Measurements from ENCODE around the gene DNAJC21. TPM values are rescaled to one million over a fixed set of nuclear protein-coding genes. Genes with fewer than 3 reads are reported as not detected.

DNAJC21 gene
- total and polyA plus RNA-seq, 9 of the 15 experiments (the other 6 are each of a cell fraction or from before 2014, with no cell fraction given) = 26.6 to 105 (median 70.7) TPM

DNA sequence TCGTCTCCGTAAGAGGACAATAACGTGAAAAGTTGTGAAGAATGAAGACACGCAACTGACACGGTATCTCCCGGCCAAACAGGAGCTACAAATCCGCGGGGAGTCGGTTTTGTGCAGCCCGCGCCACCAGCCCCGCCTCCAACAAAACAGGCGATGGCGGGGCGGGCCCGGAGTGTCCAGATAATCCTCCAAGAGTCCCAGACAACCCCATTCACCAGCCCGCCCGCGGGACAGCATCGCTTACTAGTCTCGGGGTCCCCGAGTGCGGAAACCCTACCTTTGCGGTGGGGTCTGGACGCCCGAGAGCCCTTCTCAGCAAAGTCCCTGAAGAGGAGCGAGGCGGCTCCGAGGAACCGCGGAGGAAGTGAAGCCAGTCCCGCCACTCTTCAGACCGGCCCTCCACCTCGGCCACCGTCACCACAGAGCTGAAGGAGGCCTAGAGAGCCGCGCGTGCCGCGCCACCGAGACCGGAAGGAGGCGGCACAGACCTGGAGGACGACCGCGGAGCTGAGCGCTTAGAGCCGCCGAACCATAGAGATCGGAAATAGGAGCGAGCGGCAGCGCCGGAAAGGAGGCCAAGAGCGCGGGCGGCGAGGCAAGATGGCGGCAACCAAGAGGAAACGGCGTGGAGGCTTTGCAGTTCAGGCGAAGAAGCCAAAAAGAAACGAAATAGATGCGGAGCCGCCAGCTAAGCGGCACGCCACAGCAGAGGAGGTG, 14.1 kb upstream of the DNAJC21 start, which contains the start of the genes BRIX1 and RAD1 (continued):
- TF ChIP-seq PPARD (CRISPR knock-in tag; IDR thresholded peaks at IDR 0.05) (no peak), ZNF134 (CRISPR knock-in tag; conservative IDR thresholded peaks at IDR 0.05) (no peak), NBN (IDR thresholded peaks at IDR 0.05; ENCODE audit: low read depth) (peak; percentile 82; the same call in 1 of the 2 replicates), STAT6 (CRISPR knock-in tag; IDR thresholded peaks at IDR 0.05) (0 out of 2 replicates have a peak, but pooled peaks have one; percentile 25), KAT2B (IDR thresholded peaks at IDR 0.05; ENCODE audit: low read depth, low read length) (no peak), FOXA1 (IDR thresholded peaks at IDR 0.05; ENCODE audit: borderline replicate concordance) (no peak), SRSF3 (IDR thresholded peaks at IDR 0.05; ENCODE audit: insufficient read depth, low read length) (no peak), PHB2 (IDR thresholded peaks at IDR 0.05; ENCODE audit: low read depth) (no peak), ZFX (CRISPR knock-in tag; IDR thresholded peaks at IDR 0.05) (peak; percentile 87), ZSCAN29 (IDR thresholded peaks at IDR 0.05) (no peak), ZNF175 (CRISPR knock-in tag; IDR thresholded peaks at IDR 0.05; ENCODE audit: low read depth) (no peak), CBFB (CRISPR knock-in tag; IDR thresholded peaks at IDR 0.05) (peak; percentile 90), POLR3A (IDR thresholded peaks at IDR 0.05; ENCODE audit: borderline replicate concordance, extremely low read depth, insufficient read depth, insufficient read length) (no peak), NR3C1 (CRISPR knock-in tag; IDR thresholded peaks at IDR 0.05) (no peak), JUN (IDR thresholded peaks at IDR 0.05; ENCODE audit: borderline replicate concordance, low read depth, low read length) (peak; percentile 56; the same call in 1 of the 2 replicates), JUN (CRISPR knock-in tag; IDR thresholded peaks at IDR 0.05; ENCODE audit: borderline replicate concordance) (no peak), ESRRB (CRISPR knock-in tag; IDR thresholded peaks at IDR 0.05; ENCODE audit: borderline replicate concordance) (no peak), EZH2 (IDR thresholded peaks at IDR 0.05; ENCODE audit: borderline replicate concordance, low read depth, low read length) (no peak), PTRF (tag; IDR thresholded peaks at IDR 0.05) (no peak), ZNF143 (CRISPR knock-in tag; IDR thresholded peaks at IDR 0.05) (no peak), ZNF551 (CRISPR knock-in tag; IDR thresholded peaks at IDR 0.05) (no peak)
- TF ChIP-seq, protein P1, sequence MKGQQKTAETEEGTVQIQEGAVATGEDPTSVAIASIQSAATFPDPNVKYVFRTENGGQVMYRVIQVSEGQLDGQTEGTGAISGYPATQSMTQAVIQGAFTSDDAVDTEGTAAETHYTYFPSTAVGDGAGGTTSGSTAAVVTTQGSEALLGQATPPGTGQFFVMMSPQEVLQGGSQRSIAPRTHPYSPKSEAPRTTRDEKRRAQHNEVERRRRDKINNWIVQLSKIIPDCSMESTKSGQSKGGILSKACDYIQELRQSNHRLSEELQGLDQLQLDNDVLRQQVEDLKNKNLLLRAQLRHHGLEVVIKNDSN (CRISPR knock-in tag; IDR thresholded peaks at IDR 0.05) = no peak
- TF ChIP-seq, protein P2, sequence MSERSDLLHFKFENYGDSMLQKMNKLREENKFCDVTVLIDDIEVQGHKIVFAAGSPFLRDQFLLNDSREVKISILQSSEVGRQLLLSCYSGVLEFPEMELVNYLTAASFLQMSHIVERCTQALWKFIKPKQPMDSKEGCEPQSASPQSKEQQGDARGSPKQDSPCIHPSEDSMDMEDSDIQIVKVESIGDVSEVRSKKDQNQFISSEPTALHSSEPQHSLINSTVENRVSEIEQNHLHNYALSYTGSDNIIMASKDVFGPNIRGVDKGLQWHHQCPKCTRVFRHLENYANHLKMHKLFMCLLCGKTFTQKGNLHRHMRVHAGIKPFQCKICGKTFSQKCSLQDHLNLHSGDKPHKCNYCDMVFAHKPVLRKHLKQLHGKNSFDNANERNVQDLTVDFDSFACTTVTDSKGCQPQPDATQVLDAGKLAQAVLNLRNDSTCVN (CRISPR knock-in tag; IDR thresholded peaks at IDR 0.05) = no peak
- TF ChIP-seq, protein P3, sequence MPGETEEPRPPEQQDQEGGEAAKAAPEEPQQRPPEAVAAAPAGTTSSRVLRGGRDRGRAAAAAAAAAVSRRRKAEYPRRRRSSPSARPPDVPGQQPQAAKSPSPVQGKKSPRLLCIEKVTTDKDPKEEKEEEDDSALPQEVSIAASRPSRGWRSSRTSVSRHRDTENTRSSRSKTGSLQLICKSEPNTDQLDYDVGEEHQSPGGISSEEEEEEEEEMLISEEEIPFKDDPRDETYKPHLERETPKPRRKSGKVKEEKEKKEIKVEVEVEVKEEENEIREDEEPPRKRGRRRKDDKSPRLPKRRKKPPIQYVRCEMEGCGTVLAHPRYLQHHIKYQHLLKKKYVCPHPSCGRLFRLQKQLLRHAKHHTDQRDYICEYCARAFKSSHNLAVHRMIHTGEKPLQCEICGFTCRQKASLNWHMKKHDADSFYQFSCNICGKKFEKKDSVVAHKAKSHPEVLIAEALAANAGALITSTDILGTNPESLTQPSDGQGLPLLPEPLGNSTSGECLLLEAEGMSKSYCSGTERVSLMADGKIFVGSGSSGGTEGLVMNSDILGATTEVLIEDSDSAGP (CRISPR knock-in tag; IDR thresholded peaks at IDR 0.05) = no peak
